Esophagus squamous epithelium (tissue), 4 donors: ENCODE data around the gene ARHGEF28.

Experiments
- POLR2A ChIP-seq, 4 donors: fragments of 450-650 bp; IDR thresholded peaks; one replicate each; pipeline ENCODE4 v1.6.1; 2017; ENCODE audit warnings: antibody characterized with exemption in 4 of 4, mild to moderate bottlenecking in 4 of 4, moderate library complexity in 3 of 4
- TF ChIP-seq, protein P1 (sequence below), 6 experiments: fragments of 450-650 bp in 4 of 6; fragments of 200-600 bp in 2 of 6; sonication (generic) in 2 of 6; IDR thresholded peaks; one replicate each; pipeline ENCODE4 v1.5.1; 2016 to 2019; ENCODE audit warnings: antibody characterized with exemption in 6 of 6, mild to moderate bottlenecking in 4 of 6, moderate library complexity in 4 of 6

- TF ChIP-seq, protein P1, sequence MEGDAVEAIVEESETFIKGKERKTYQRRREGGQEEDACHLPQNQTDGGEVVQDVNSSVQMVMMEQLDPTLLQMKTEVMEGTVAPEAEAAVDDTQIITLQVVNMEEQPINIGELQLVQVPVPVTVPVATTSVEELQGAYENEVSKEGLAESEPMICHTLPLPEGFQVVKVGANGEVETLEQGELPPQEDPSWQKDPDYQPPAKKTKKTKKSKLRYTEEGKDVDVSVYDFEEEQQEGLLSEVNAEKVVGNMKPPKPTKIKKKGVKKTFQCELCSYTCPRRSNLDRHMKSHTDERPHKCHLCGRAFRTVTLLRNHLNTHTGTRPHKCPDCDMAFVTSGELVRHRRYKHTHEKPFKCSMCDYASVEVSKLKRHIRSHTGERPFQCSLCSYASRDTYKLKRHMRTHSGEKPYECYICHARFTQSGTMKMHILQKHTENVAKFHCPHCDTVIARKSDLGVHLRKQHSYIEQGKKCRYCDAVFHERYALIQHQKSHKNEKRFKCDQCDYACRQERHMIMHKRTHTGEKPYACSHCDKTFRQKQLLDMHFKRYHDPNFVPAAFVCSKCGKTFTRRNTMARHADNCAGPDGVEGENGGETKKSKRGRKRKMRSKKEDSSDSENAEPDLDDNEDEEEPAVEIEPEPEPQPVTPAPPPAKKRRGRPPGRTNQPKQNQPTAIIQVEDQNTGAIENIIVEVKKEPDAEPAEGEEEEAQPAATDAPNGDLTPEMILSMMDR (IDR thresholded peaks at IDR 0.05): no peak
- no peak for TF ChIP-seq POLR2A (IDR thresholded peaks at IDR 0.05)
Measured at GRCh38 chr5:73834693-73835092, 208.7 kb downstream of the ARHGEF28 start.
